Naive B cell (primary cell): ENCODE data around the gene DLX4. TPM values are rescaled to one million over a fixed set of nuclear protein-coding genes. Genes with fewer than 3 reads are reported as not detected.

Experiments used
- ATAC-seq, 2 donors: fragments of 150-1000 bp; cut with Tn5 transposase; 2 replicates each; pipeline ENCODE4 v1.10.0; 2021; ENCODE audit warnings: low read depth in 2 of 2, mild to moderate bottlenecking in 2 of 2, moderate library complexity in 2 of 2
- DNase-seq: peaks from one replicate; pipeline ENCODE4 v3.0.0; 2022
- H3K27ac Mint-ChIP-seq, 6 donors: one replicate each; pipeline ENCODE4 v1.8.0; 2020 to 2022; ENCODE audit warnings: mild to moderate bottlenecking in 6 of 6, mixed read lengths in 6 of 6, moderate library complexity in 5 of 6, inconsistent platforms in 2 of 6
- H3K27me3 Mint-ChIP-seq, 3 donors: one replicate each; pipeline ENCODE4 v1.8.0; 2021 to 2022; ENCODE audit warnings: mixed read lengths in 3 of 3, mild to moderate bottlenecking in 1 of 3
- H3K36me3 Mint-ChIP-seq, 2 donors: one replicate each; pipeline ENCODE4 v1.8.0; 2020 to 2022; ENCODE audit warnings: mixed read lengths in 2 of 2, inconsistent platforms in 1 of 2, mild to moderate bottlenecking in 1 of 2
- H3K4me1 Mint-ChIP-seq, 3 donors: one replicate each; pipeline ENCODE4 v1.8.0; 2020 to 2022; ENCODE audit warnings: mixed read lengths in 3 of 3, inconsistent platforms in 1 of 3, mild to moderate bottlenecking in 1 of 3, moderate library complexity in 1 of 3
- H3K4me3 Mint-ChIP-seq, 8 donors: one replicate each; pipeline ENCODE4 v1.8.0; 2020 to 2022; ENCODE audit warnings: mild to moderate bottlenecking in 8 of 8, mixed read lengths in 8 of 8, moderate library complexity in 8 of 8, inconsistent platforms in 2 of 8
- H3K9me3 Mint-ChIP-seq, 7 donors: one replicate each; pipeline ENCODE4 v1.8.0; 2020 to 2022; ENCODE audit warnings: mixed read lengths in 7 of 7, mild to moderate bottlenecking in 5 of 7, inconsistent platforms in 2 of 7, moderate library complexity in 1 of 7
- polyA plus RNA-seq, 6 donors: library from polyadenylated mRNA; unstranded; fragments of 300-500 nt; fragmentation: Illumina TruSeq; gene quantifications; one replicate each; pipeline ENCODE4 v1.2.3, GENCODE V29; 2021; ENCODE audit warnings: low read depth in 6 of 6

Gene DLX4
- polyA plus RNA-seq, 6 donors from 2014 or later: 0.18 to 0.22 (median 0.21) TPM; not detected in 3

DNA sequence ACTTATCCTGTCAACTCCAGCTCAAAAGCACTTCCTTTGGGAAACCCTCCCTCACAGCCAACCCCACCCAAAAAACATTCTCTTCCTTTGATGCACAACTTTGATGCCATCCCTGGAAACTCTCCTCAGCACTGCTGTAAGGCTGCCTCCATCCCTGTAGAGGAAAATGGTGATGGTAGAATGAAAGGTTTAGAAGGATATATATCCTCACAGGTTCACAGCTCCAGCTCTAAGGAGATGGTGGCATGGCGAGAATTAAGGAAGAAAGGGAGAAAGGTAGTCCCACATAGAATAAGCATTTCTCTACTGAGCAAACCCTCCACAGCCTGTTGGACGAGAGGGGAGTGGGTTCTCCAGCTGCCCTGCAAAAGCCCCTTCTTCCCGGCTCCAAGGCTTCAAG lies 2.2 kb upstream of the DLX4 start:
- Mint-ChIP-seq H3K4me3 (peak overlapping the region in 3 of 8 donors; percentile 0 to 68 (median 9)), H3K4me1 (peaks cover 48 to 62% (median 53%) of the 10 kb centered on the region in 3 donors), H3K9me3 (peaks cover 0 to 17% (median 8%) of the 10 kb centered on the region in 7 donors), H3K36me3 (peaks cover 0 to 23% of the 10 kb centered on the region in 2 donors), H3K27ac (no peak overlapping the region), H3K27me3 (peaks cover 75 to 97% (median 89%) of the 10 kb centered on the region in 3 donors)
- ATAC-seq (no peak), DNase-seq (no peak)

DNA sequence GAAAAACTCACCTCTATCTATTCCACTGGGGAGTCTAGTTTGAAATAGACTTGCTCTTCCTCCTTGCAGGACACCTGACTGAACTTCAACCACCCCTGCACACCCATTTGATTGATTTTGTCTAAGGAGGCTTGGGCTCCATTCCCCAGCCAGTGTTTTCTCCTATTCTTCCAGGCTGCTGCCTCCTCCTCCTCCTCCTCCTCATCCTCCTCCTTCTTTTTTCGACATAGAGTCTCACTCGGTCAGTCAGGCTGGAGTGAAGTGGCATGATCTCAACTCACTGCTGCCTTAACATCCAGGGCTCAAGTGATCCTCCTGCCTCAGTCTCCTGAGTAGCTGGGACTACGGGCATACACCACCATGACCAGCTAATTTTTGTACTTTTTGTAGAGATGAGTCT lies 1.8 kb upstream of the DLX4 start:
- H3K36me3 Mint-ChIP-seq: peaks cover 0 to 23% of the 10 kb centered on the region in 2 donors
- H3K4me1 Mint-ChIP-seq: peaks cover 48 to 62% (median 54%) of the 10 kb centered on the region in 3 donors
- peaks cover 73 to 97% (median 90%) of the 10 kb centered on the region in 3 donors for H3K27me3 Mint-ChIP-seq
- no peak overlapping the region for H3K27ac Mint-ChIP-seq
- no peak for DNase-seq
- peaks cover 0 to 17% (median 8%) of the 10 kb centered on the region in 7 donors for H3K9me3 Mint-ChIP-seq
- no peak for ATAC-seq
- H3K4me3 Mint-ChIP-seq: peak overlapping the region in 4 of 8 donors; percentile 3 to 82 (median 74)

DNA sequence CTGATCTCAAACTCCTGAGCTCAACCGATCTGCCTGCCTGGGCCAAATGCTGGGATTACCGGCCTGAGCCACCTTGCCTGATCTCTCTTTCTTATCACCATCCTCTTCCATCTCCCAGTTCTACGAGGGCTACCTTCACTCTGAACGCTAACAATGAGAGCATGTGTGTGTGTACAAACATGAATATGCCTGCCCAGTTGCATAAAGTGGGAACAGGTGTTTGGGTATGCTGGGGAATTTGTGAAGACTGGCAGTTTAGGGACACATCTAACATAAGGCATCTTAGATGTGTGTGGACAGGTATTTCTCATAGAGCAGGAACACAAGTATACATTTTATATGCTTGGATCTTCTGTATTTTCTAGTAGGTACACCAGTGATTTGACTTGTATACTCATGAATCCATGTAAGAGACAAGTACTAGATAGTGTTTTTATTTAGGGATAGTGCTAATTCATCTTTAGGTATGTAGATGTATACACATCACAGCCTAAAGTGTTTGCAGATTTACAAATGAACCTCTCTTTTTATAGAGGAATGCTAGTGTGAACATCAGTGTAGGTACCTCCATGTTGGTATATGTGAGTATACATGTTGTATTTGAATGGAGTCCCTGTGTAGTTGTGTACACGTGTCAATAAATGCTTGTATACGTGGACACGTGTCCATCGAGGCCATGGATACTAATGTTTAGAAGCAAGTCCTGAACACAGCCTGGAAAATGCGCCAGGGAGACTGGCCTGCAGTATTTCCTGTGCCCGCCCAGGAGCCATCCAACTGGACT lies 1.2 kb upstream of the DLX4 start:
- no peak for ATAC-seq
- peaks cover 48 to 67% (median 59%) of the 10 kb centered on the region in 3 donors for H3K4me1 Mint-ChIP-seq
- H3K4me3 Mint-ChIP-seq: peak overlapping the region; percentile 61 to 89 (median 81)
- H3K9me3 Mint-ChIP-seq: peaks cover 0 to 17% (median 8%) of the 10 kb centered on the region in 7 donors
- no peak for DNase-seq
- H3K27ac Mint-ChIP-seq: no peak overlapping the region
- H3K27me3 Mint-ChIP-seq: peaks cover 69 to 97% (median 90%) of the 10 kb centered on the region in 3 donors
- H3K36me3 Mint-ChIP-seq: peaks cover 0 to 23% of the 10 kb centered on the region in 2 donors

DNA sequence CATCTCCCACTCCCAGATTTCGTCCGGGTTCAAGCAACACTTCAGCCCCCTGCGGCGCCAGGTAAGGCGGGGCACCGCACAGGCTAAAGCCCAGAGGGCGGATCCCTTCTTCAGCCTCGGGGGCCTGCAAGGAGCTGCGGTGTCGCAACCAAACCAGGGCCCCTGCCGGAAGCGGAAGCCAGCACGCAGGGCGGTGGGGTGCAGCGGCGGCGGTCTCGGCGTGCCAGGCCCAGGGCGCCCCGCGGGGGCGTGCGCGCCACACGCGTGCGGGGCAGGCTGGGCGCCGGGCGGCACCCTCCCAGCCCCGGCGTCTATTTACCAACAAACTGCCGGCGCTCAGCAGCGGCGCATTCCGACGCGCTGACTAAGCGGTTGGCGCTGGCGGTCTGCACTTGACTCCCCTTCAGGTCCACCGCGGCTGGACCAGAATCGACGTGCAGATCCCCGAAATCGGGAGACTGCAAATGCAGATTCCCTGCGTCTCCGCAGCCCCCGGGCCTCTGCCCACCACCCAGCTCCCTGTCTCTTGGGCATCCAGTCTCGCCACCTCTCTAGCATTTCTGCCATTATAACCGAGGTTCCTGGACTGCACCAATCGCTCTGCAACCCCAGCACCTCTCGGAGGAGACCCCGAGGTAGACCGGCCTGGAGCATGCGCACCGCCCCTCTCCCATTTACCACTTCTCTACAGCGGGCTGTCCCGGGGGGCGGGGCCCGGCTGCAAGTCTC lies 421 bp upstream of the DLX4 start:
- peak; percentile 63 for DNase-seq
- H3K27ac Mint-ChIP-seq: peak overlapping the region in 1 of 6 donors; percentile 68
- peaks cover 70 to 97% (median 90%) of the 10 kb centered on the region in 3 donors for H3K27me3 Mint-ChIP-seq
- peaks cover 0 to 13% (median 7%) of the 10 kb centered on the region in 7 donors for H3K9me3 Mint-ChIP-seq
- peak overlapping the region; percentile 79 to 93 (median 88) for H3K4me3 Mint-ChIP-seq
- ATAC-seq: peak; percentile 84 to 85
- H3K4me1 Mint-ChIP-seq: peaks cover 44 to 66% (median 55%) of the 10 kb centered on the region in 3 donors
- H3K36me3 Mint-ChIP-seq: peaks cover 0 to 19% of the 10 kb centered on the region in 2 donors

DNA sequence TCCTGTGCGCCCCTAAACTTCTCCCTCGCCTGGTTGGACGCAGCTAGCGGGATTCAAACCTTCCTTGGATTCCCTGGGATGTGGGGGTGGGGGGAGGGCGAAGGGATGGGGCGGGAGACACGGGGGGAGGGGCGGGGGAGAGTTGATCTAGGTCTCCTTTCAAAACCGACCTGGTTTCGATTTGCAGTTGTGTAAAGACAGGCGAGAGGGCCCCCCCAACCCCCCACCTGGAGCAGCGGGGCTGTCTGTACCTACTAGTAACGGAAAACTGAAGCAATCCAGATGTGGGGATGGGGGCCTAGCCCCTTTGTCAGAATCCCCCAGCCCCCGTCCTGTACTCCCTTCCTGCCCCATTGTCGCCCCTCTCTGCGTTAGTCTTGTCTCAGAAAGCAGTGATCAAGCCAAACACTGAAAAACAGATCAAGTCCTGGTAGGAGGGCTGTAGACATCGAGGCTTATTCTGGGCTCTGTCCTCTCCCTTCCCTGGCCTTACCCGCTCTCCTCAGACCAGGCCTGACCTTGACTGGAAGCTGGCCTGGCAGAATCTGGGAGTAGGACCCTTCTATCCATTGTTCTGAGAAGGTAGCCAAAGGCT lies 902 bp downstream of the DLX4 start:
- peaks cover 0 to 7% of the 10 kb centered on the region in 2 donors for H3K36me3 Mint-ChIP-seq
- H3K4me3 Mint-ChIP-seq: peak overlapping the region; percentile 79 to 93 (median 88)
- DNase-seq (no peak), ATAC-seq (no peak)
- H3K27me3 Mint-ChIP-seq: peaks cover 63 to 97% (median 90%) of the 10 kb centered on the region in 3 donors
- no peak overlapping the region for H3K27ac Mint-ChIP-seq
- peaks cover 34 to 53% (median 42%) of the 10 kb centered on the region in 3 donors for H3K4me1 Mint-ChIP-seq
- H3K9me3 Mint-ChIP-seq: peaks cover 0 to 10% (median 6%) of the 10 kb centered on the region in 7 donors

DNA sequence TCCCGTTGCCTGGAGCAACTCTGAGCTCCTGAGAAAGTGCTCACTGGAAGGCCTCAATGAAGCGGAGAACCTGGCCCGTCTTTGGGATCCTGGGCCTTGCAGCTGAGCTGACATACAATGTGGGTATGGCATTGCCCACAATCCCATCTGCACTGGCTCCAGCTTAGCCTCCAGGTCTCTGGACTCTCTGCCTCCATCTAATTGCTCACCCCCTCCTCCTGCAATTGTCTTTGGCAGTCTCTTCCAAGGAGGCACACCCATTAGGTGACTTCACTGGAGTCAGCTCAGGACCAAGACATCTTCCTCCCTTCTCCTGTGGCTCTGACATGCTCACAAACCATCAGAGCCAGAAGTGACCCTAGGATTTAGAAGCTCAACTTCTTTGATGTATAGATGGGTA lies 1.5 kb downstream of the DLX4 start:
- Mint-ChIP-seq H3K27ac (peak overlapping the region in 1 of 6 donors; percentile 11), H3K4me1 (peaks cover 30 to 47% (median 37%) of the 10 kb centered on the region in 3 donors), H3K9me3 (peaks cover 0 to 7% (median 6%) of the 10 kb centered on the region in 7 donors), H3K27me3 (peaks cover 63 to 97% (median 90%) of the 10 kb centered on the region in 3 donors), H3K4me3 (peak overlapping the region; percentile 75 to 93 (median 88)), H3K36me3 (peaks cover 0 to 7% of the 10 kb centered on the region in 2 donors)
- no peak for DNase-seq
- no peak for ATAC-seq

DNA sequence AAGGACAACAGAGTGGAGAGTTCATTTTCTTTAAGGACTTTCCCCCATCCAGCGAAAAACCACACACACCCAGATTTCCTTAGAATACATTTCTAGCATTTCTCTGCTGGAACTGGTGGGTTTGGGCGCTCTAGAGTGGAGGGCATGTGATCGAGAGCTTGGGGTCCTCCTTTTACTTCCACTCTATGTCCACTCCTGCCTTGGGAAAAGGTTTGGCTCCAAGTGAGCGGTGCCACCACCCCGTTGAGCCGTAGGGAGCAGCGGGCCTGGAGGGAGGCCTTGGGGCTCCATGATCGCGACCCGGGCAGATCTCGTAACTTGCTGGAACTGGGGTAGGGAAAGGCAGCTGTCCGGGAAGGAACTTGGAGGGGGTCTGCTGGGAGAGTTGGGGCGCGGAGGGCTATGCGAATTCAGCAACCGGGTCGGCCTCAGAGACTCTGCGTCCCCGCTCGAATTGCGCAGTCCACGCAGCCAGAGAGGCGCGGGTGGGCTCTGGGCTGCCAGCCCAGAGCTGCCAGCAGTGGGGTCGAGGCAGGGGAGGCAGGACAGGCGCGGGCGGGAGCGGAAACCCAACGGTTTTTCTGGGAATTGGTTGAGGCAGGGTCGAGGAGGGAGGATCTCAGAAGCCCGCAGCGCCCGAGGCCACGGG lies 2.3 kb downstream of the DLX4 start:
- ATAC-seq (no peak), DNase-seq (no peak)
- H3K36me3 Mint-ChIP-seq: peaks cover 0 to 7% of the 10 kb centered on the region in 2 donors
- peaks cover 0 to 8% (median 0%) of the 10 kb centered on the region in 7 donors for H3K9me3 Mint-ChIP-seq
- peaks cover 26 to 39% (median 31%) of the 10 kb centered on the region in 3 donors for H3K4me1 Mint-ChIP-seq
- H3K27ac Mint-ChIP-seq: peak overlapping the region in 1 of 6 donors; percentile 1
- H3K27me3 Mint-ChIP-seq: peaks cover 62 to 97% (median 90%) of the 10 kb centered on the region in 3 donors
- peak overlapping the region in 7 of 8 donors; percentile 4 to 89 (median 63) for H3K4me3 Mint-ChIP-seq

DNA sequence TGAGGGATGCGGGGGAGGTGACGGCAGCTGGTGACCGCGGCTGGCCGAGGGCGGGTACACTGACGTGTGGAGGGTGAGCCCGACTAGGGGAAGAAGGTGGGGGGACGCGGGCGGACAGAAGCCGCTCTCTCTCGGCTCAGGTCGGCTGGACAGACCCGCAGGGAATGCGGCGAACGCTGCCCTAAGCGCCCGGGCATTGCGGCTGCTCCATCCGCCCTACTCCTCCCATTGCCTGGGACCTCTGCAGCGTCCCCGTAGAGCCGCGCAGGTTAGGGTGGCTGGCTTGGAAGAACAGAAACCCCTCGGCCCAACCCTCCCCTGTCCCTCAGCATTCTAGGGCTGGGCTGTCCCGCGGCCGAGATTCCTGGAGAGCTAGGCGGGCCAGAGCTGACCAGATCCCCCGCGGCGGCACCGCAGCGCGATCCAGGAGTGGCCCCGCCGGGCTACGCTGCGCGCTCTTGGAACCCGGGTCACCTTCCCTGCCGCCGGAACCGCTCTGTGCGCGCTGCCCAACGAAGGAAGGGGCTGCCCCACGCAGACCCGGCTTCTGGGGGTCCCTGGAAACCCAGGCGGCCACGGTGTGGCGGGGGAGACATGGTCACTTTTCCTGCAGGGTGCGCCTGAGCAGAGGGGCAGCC lies 3.0 kb downstream of the DLX4 start:
- Mint-ChIP-seq H3K36me3 (peaks cover 0 to 7% of the 10 kb centered on the region in 2 donors), H3K4me3 (peak overlapping the region in 5 of 8 donors; percentile 8 to 79 (median 50)), H3K27ac (no peak overlapping the region), H3K27me3 (peaks cover 60 to 97% (median 90%) of the 10 kb centered on the region in 3 donors), H3K4me1 (peaks cover 26 to 39% (median 31%) of the 10 kb centered on the region in 3 donors), H3K9me3 (peaks cover 0 to 8% (median 0%) of the 10 kb centered on the region in 7 donors)
- DNase-seq: no peak
- no peak for ATAC-seq

DNA sequence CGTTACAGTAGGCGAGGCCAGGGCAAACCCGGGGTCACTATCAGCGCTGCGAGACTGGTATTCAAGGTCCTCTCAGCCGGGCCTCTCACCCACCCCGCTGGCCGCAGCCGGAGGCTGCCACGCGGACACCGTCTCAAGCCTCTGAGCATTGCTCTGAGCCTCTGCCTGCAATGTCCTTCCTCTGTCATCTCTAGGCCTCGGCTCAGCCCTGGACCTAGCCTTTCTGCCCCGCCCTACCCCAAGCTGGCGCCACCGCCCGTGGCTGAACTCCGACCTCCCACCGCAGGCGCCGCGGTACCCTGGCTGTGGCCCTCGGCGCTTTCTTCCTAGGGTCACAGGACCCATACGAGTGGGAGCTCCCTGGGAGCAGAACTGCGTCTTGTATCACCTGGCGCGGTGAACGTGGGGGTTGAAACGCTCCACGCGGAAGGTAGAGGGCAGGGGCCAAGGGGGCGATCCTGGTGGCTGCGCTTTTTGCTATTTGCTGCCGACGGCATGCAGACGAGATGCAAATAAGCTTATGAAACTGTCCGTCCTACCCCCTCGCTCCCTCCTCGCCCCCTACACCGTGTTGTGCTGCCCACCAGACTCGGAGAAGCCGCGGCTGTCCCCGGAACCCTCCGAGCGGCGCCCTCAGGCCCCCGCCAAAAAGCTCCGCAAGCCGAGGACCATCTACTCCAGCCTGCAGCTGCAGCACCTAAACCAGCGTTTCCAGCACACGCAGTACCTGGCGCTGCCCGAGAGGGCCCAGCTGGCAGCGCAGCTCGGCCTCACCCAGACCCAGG lies 3.7 kb downstream of the DLX4 start:
- Mint-ChIP-seq H3K4me3 (peak overlapping the region in 5 of 8 donors; percentile 15 to 74 (median 48)), H3K36me3 (peaks cover 0 to 3% of the 10 kb centered on the region in 2 donors), H3K27me3 (peaks cover 56 to 97% (median 86%) of the 10 kb centered on the region in 3 donors), H3K27ac (peak overlapping the region in 1 of 6 donors; percentile 37), H3K9me3 (peaks cover 0 to 5% (median 0%) of the 10 kb centered on the region in 7 donors), H3K4me1 (peaks cover 21 to 39% (median 31%) of the 10 kb centered on the region in 3 donors)
- ATAC-seq (no peak), DNase-seq (no peak)

DNA sequence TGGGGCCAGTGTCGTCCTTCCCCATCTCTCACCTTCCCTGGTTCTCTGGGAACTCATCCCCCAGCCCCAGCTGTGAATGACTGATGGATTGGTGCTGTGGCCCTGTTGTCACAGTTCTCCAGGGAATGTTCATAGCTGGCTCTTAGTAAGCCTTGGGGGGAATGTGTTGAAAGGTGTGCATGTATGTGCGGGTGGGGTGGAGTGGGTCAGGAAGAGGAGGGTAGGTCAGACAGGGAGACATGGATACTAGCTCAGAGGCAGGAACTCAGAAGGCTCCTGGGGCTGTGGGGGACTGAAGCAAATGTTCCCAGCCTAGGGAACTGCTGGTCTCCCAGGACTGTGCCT lies 4.3 kb downstream of the DLX4 start:
- H3K27me3 Mint-ChIP-seq: peaks cover 55 to 97% (median 83%) of the 10 kb centered on the region in 3 donors
- H3K9me3 Mint-ChIP-seq: peaks cover 0 to 4% (median 0%) of the 10 kb centered on the region in 7 donors
- no peak for DNase-seq
- peak overlapping the region in 1 of 6 donors; percentile 37 for H3K27ac Mint-ChIP-seq
- no peaks in the 10 kb centered on the region for H3K36me3 Mint-ChIP-seq
- ATAC-seq: no peak
- H3K4me1 Mint-ChIP-seq: peaks cover 19 to 39% (median 27%) of the 10 kb centered on the region in 3 donors
- peak overlapping the region in 3 of 8 donors; percentile 39 to 74 (median 63) for H3K4me3 Mint-ChIP-seq

DNA sequence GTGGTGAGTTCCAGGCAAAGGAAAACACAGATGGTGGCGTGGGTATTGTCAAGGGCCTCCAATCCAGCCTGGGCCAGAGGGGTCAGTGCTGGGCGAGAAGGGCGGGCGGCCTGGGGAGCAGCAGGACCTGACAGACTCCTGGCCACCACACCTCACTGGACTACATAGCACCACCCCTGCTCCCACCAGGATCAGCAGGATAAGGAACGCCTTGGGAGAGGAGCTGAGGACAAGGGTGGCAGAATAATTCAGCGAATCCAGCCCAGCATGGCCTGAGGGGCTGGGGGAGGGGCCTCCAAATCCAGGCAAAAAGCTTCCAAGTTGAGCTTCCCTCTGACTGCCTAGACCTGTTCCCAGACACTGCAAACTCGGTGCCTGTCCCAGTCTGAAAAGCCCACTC lies 6.5 kb downstream of the DLX4 start:
- Mint-ChIP-seq H3K4me3 (no peak overlapping the region), H3K36me3 (no peaks in the 10 kb centered on the region), H3K27ac (no peak overlapping the region), H3K27me3 (peaks cover 61 to 94% (median 86%) of the 10 kb centered on the region in 3 donors), H3K9me3 (peaks cover 0 to 4% (median 0%) of the 10 kb centered on the region in 7 donors), H3K4me1 (peaks cover 8 to 20% (median 20%) of the 10 kb centered on the region in 3 donors)
- no peak for ATAC-seq
- DNase-seq: no peak
